ENCODE results near the gene TRIM74.
"Not testable (repeated sequence)": the region's sequence is repeated elsewhere in the genome, so short reads cannot be mapped to it uniquely, and the experiment has no call there.

The TRIM74 gene

DNA sequence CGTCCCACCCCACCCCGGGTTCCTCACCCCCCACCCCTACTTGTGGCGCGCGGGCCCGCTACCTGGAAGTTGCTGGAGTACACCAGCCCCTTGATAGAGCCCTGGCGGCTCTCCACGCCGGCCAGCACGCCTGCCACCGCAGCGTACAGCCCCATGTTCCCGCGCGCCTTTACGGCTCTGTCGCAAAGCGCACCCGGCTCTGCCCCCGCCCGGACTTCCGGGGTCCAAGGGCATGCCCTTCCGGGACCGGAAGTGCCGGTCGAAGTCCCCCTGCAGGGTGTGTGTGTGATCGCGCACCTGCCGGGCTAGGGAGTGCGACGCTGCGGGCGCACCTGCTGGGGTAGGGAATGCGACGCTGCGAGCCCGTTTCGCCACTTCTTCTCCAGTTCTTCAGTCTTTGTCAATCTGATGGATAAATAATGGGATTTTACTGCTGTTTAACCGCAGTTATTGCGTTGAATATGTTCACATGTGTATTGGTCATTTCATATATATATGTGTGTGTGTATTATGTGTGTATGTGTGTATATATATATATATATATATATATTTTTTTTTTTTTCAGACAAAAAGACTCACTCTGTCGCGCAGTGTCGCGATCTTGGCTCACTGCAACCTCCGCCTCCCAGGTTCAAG is 14.6 kb downstream of the TRIM74 start:
- not testable (repeated sequence) for H3K27ac ChIP-seq

DNA sequence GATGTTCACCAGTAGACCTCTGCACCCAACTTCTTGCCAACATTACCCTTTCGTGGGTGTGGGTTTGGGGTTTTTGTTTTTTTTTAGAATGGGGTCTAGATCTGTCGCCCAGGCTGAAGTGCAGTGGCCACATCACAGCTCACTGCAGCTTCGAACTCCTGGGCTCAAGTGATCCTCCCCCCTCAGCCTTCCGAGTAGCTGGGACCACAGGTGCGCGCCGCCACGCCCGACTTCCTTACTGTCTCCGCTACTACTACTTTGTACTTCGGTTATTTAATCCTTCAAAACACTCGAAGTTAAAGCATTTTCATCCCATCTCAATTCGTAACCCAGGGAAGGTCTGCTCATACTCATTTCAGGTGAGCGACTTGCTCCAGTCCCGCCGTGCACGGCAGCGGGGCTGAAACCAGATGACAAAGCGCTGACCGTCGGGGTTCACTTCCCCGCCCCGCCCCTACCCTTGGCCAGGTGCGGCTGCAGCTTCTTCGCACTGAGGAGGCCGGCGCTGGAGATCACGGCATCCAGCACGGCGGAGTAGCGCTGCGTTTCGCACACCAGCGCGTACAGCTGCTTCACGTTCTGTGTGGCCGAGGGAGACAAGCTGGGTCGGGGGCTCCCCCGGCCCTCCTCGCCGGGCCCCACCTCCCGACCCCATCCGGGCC is 15.2 kb downstream of the TRIM74 start:
- not testable (repeated sequence) for H3K27ac ChIP-seq

DNA sequence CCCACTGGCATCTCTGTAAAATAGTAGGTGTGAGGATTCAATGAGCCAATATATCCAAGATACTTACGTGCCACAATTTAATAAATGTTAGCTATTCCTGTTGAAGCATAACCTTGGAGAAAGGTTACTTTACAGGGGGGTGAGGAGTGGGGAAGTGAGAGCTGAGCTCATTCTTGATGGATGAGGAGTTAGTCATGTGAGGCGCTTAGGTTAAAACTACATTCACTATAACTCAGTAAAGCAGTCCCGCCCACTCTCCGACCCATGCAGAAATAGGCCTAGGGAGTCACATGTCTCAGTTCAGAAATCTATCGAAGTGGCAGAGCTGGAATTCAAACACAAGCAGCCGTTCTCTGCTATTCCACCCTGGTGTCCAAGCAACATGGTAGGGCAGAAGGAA is 18.8 kb downstream of the TRIM74 start:
- H3K27ac ChIP-seq: not testable (repeated sequence)

DNA sequence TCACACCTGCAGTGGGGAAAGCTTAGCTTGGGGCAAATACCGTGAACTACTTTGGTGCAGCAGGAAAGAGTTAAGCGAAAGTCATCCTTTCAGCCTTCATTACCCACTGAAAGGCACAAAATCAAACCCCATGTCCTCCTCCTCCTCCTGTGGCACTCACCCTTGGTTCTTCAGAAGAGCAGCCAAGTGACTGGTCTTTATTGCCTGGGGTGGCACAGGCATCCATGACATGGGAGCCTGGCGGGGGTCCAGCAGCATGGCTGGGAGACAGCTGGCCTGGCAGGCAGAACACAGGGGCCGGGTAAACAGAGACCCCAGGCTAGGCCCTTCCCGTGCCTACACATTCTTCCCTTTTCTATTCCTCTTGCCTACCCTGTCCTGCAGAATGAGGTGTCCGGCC is 19.6 kb downstream of the TRIM74 start:
- H3K27ac ChIP-seq: not testable (repeated sequence)

DNA sequence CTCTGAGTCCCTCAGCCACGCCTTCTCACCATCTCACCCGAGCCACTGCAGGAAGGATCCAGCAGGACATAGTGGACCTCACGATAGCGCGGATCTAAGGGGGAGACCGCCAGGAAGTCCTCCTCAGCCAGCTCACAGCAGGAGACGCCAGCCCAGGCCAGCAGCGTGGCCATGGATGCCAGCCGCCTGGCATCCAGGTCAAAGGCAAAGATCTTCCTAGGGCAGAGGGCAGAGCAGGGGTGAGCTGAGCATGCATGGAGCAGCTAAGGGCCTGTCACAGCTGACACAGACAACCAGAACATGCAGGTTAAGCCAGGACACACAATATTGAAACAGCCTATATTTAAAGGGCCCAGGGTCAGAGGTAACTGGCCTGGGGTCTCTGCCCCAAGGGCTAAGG is 20.0 kb downstream of the TRIM74 start:
- not testable (repeated sequence) for H3K27ac ChIP-seq

DNA sequence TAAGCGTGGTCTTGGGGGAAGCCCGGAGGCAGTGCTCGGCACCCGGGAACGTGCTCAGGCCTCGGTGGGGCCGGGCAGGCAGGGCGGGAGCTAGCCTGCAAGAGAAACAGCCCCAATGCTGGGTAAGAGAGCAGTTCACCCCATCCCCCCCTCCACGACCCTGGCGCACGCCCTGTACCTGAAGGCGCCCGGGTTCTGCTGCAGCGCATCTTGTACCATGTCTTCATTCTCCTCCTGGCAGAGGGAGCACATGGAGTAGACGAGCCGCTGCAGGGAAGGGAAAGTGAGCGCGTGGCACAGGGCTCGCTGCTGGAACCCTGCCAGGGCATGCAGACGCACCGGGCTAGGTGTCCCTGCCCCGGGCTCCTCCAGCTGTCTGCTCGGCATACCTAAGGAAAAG is 20.6 kb downstream of the TRIM74 start:
- H3K27ac ChIP-seq: not testable (repeated sequence)

DNA sequence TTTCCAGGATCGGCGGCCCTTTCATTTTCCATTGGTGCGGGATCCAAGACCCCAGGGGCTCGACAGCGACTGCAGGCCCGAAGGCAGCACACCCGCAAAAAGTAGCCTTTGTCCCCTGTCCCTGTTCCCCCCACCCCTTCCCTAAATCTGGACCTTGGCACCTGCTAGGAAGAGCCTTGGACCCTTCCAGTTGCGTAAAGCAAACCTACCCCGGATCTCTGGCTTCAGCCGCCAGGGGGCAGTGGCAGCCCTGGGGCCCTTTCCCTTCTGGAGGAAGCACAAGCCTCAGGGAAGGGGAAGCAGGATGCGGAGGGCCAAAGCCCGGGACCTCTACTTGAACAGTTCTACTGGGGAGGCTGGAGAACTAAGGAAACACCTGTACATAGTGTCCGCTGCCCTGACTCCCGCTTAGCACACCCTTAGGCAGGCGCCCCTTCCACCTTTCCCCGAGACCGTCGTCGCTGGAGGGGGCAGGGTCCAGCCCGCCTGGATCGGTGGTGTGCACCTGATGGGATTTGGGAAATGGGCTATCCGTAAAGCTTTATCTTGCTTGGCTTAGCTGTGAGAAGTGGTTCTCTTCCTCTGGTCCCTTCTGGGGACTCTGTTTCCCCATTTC is 23.0 kb downstream of the TRIM74 start:
- H3K27ac ChIP-seq: 0 out of 2 replicates have a peak overlapping the region, but pooled peaks have one; percentile 7
- TF ChIP-seq, protein P1, sequence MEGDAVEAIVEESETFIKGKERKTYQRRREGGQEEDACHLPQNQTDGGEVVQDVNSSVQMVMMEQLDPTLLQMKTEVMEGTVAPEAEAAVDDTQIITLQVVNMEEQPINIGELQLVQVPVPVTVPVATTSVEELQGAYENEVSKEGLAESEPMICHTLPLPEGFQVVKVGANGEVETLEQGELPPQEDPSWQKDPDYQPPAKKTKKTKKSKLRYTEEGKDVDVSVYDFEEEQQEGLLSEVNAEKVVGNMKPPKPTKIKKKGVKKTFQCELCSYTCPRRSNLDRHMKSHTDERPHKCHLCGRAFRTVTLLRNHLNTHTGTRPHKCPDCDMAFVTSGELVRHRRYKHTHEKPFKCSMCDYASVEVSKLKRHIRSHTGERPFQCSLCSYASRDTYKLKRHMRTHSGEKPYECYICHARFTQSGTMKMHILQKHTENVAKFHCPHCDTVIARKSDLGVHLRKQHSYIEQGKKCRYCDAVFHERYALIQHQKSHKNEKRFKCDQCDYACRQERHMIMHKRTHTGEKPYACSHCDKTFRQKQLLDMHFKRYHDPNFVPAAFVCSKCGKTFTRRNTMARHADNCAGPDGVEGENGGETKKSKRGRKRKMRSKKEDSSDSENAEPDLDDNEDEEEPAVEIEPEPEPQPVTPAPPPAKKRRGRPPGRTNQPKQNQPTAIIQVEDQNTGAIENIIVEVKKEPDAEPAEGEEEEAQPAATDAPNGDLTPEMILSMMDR (IDR thresholded peaks at IDR 0.05): peak; percentile 80

DNA sequence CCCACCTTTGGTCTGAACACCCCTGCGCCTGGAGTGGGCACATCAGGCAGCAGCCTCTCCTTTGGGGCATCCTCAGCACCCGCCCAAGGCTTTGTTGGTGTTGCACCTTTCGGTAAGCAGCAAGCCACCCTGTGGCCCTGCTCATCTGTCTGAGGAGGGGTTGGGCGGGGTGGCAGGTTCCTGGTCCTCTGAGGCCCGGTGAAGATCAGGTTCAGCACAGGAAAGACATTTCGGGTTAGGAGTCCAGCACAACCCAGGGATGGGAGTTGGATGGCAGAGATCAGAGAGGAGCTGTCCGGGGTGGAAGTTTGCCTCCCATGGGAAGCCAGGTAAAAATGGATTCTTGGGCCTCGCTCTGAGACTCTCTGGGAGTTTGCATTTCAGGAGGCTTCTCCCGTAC is 23.7 kb downstream of the TRIM74 start:
- H3K27ac ChIP-seq: 0 out of 2 replicates have a peak overlapping the region, but pooled peaks have one; percentile 7

DNA sequence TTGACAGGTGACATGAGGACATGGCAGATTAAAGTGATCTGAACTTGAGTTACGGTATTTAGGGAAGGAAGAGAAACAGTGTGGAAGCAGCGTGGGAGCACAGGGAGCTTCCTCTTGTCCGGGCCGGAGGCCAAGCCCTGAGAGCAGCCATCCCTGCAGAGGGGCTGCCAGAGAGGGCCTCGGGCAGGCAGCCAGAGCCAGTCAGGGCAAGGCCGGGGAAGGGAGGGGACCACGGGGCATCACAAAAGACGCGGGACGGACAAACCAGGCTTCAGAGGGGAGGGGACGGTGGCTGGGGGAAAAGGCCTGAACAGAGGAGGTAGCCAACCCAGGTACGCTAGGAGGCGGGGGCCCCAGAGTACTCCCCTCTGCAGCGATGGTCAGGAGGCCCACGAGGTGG is 24.3 kb downstream of the TRIM74 start:
- H3K27ac ChIP-seq: not testable (repeated sequence)

DNA sequence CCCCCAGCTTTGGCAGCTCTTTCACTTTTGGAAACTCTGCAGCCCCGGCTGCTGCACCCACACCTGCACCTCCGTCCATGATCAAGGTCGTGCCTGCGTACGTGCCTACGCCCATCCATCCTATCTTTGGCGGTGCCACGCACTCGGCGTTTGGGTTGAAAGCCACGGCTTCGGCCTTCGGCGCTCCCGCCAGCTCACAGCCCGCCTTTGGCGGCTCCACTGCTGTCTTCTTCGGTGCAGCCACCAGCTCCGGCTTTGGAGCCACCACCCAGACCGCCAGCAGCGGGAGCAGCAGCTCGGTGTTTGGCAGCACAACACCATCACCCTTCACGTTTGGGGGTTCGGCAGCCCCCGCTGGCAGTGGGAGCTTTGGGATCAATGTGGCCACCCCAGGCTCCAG is 26.3 kb downstream of the TRIM74 start:
- not testable (repeated sequence) for H3K27ac ChIP-seq

DNA sequence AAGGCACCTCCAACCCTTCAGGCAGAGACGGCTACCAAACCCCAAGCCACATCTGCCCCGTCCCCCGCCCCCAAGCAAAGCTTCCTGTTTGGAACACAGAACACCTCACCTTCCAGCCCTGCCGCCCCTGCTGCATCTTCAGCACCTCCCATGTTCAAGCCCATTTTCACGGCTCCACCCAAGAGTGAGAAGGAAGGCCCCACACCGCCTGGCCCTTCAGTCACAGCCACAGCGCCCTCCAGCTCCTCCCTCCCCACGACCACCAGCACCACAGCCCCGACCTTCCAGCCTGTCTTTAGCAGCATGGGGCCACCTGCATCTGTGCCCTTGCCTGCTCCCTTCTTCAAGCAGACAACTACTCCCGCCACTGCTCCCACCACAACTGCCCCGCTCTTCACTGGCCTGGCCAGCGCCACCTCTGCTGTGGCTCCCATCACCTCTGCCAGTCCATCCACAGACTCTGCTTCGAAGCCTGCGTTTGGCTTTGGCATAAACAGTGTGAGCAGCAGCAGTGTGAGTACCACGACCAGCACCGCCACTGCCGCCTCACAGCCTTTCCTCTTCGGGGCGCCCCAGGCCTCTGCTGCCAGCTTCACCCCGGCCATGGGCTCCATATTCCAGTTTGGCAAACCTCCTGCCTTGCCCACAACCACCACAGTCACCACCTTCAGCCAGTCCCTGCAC is 27.1 kb downstream of the TRIM74 start:
- not testable (repeated sequence) for H3K27ac ChIP-seq

DNA sequence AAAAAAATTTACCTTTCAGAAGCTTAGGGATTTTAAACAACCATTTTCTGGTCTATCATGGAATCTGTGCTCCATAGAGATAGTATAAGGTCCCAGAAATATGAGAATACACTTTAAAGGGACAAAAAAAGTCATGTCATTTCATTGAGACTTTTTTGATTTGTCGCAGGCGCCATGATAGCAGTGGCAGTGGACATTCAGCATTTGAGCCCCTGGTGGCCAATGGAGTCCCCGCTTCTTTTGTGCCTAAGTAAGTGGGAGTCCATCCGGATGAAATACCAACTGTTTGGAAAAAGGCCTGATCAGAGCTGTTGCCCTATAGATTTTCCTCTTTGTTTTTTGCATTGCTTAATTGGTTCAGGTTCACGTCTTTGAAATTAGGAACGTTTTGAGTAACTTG is 41.0 kb downstream of the TRIM74 start:
- not testable (repeated sequence) for H3K27ac ChIP-seq

DNA sequence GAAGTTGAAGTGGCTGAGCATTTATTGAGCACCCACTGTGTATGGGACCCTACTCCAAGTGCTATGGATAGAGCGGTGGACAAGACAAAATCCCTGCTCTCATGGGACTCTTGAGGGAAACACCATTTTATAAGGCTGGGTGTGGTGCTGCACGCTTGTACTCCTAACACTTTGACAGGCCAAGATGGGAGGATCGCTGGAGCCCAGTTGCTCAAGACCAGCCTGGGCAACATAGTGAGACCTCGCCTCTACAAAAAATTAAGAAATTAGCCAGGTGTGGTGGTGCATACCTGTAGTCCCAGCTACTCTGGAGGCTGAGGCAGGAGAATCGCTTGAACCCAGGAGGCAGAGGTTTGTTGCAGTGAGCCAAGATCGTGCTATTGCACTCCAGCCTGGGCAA is 41.5 kb downstream of the TRIM74 start:
- not testable (repeated sequence) for H3K27ac ChIP-seq

DNA sequence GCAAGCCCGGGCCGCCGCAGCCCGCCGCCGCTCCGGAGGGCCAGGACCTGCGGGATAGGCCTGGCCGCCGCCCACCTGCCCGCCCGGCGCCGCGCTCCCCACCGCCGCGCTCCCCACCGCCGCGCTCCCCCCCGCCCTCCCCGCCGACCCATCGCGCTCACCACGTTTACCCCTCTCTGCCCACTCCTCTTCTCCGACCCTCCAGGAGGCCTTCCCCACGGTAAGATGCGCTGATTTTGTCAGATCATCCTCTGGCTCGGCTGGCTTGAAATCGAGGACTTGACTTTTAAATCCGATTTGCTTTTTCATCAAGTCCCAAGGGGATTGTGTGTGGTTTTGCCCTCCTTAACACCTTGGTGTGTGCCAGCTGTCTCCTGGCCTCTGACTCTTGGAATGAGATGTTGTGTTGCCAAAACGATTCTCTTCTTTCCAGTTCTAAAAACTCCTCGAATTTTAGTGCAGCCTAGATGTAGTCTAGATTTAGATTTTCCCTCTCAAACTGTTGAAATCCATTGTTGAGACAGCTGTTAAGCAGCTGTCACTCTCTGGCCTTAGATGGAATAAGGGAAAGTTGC is 43.6 kb downstream of the TRIM74 start:
- H3K27ac ChIP-seq: peak overlapping the region; percentile 87
- TF ChIP-seq, protein P1 (IDR thresholded peaks at IDR 0.05): no peak
- TF ChIP-seq ZFX (IDR thresholded peaks at IDR 0.05; ENCODE audit: borderline replicate concordance): no peak

Data from 22Rv1 (cell line).